ENCODE measurements around the gene ZNF407.

ZNF407 gene

DNA sequence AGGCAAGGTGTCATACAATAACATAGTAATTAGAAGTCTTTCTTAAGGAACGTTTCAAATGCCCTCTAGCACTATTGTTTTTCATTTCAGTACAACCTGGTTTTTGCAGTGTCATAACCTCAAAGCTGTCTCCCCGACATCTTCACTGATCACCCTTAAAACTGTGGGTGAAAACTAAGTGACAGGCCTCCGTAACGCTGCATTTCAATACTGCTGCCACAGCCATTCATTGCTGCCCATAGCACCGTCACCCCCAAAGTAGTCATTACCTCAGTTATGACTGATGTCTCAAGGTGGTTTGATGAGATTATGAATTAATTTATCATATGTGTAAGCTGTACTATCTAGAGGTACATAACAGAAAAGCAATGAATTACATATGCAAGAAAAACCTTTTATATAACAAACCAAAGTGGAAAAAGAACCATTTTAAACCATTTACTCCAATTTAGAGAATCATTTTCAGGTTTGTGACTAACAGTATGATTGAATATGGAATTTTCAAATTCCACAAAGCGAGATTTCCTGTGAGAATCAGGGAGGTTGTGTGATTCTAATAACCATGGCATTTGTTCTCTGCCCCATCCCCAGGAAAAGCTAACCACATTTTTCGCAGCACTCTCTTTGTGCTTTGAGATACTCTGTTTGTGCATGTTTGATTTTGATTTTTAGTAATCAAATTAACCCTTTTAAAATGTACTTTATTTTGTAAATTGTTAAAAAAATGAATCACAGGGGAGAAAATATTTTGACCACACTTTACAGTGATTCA, 348.3 kb downstream of the ZNF407 start:
- DNase-seq (ENCODE audit: low spot score): no peak
- TF ChIP-seq, protein P1, sequence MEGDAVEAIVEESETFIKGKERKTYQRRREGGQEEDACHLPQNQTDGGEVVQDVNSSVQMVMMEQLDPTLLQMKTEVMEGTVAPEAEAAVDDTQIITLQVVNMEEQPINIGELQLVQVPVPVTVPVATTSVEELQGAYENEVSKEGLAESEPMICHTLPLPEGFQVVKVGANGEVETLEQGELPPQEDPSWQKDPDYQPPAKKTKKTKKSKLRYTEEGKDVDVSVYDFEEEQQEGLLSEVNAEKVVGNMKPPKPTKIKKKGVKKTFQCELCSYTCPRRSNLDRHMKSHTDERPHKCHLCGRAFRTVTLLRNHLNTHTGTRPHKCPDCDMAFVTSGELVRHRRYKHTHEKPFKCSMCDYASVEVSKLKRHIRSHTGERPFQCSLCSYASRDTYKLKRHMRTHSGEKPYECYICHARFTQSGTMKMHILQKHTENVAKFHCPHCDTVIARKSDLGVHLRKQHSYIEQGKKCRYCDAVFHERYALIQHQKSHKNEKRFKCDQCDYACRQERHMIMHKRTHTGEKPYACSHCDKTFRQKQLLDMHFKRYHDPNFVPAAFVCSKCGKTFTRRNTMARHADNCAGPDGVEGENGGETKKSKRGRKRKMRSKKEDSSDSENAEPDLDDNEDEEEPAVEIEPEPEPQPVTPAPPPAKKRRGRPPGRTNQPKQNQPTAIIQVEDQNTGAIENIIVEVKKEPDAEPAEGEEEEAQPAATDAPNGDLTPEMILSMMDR (conservative IDR thresholded peaks at IDR 0.05; ENCODE audit: low read depth): no peak
- POLR2A ChIA-PET (ENCODE audit: low non-redundant PET): no interaction called here
- CTCF ChIA-PET: no interaction called here
- no peak overlapping the region for H3K27ac ChIP-seq

DNA sequence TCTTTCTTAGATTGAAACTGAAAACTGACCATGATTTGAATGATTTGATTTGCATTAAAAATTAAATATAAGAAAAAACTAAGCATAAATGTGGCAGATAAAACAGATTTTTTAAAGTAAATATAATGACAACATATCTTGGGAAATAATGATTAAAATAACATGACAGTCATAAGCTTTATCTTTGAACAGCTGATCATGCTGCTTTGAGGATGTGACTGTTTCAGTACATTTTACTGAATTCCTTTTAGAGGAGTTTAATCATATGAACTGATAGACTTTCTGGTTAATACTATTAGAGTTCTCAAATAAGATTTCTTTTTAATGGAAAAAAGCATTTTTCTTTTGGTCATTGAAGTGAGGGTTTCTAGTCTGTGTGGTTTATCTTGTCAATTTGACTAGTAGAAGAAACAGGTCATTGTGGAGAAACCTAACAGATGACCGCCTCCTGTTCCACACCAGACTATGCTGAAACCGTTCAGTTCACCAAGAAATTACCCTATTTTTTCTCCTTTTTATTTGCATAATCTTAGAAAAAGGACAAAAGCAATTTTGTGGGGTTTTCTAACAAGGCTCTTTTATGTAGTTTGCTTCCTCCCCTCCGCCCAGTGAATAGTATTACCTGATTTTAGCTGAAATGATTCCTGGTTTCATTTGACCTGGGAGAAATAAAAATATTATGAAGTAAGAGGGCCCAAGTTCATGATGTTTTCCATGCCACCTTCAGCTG, 349.1 kb downstream of the ZNF407 start:
- TF ChIP-seq, protein P1 (conservative IDR thresholded peaks at IDR 0.05; ENCODE audit: low read depth): no peak
- H3K27ac ChIP-seq: no peak overlapping the region
- DNase-seq (ENCODE audit: low spot score): no peak
- ChIA-PET CTCF (no interaction called here), POLR2A (ENCODE audit: low non-redundant PET) (no interaction called here)

DNA sequence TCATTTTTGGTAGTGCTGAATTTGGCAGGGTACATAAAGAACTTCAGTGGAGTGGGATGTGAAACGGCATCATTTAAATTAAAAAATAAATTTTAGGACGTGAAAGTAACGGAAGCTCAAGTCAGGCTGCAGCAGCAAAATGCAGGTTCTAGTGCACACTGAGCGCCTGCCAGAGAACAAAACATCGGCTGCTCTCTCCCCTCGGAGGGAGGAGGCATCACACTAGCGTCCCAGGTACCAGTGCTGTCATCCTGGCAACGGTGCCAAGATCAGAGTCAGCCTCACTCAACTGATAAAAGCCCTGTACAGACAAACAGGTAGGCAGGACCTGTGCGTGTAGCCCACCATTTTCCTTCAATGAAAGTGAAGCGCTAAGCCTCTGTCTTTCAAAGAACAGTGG, 349.7 kb downstream of the ZNF407 start:
- TF ChIP-seq, protein P1 (conservative IDR thresholded peaks at IDR 0.05; ENCODE audit: low read depth): no peak
- POLR2A ChIA-PET (ENCODE audit: low non-redundant PET): no interaction called here
- H3K27ac ChIP-seq: no peak overlapping the region

DNA sequence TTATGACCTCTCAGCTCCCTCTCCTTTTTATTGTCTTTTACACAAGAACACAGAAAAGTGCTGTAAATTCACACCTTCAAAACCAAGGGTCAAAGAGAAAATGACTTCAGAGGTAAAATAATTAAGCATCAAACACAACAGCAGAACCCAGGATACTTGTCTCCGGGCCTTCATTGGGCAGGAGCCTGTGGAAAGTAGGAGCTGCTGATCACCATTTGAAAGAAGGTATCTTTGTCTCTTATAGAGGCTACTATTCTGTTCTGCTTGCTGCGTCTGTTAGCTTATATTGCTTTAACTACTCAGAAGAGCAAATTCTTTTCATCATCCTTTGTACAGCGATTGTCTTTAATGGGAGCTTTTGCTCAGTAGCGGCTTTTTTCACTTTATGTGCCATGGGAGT, 350.2 kb downstream of the ZNF407 start:
- TF ChIP-seq, protein P1 (conservative IDR thresholded peaks at IDR 0.05; ENCODE audit: low read depth): no peak
- no peak for DNase-seq (ENCODE audit: low spot score)
- no peak overlapping the region for H3K27ac ChIP-seq
- CTCF ChIA-PET: no interaction called here
- POLR2A ChIA-PET (ENCODE audit: low non-redundant PET): no interaction called here

More for the DNA sequence above, 349.7 kb downstream of the ZNF407 start:
- DNase-seq (ENCODE audit: low spot score): no peak
- CTCF ChIA-PET: no interaction called here

DNA sequence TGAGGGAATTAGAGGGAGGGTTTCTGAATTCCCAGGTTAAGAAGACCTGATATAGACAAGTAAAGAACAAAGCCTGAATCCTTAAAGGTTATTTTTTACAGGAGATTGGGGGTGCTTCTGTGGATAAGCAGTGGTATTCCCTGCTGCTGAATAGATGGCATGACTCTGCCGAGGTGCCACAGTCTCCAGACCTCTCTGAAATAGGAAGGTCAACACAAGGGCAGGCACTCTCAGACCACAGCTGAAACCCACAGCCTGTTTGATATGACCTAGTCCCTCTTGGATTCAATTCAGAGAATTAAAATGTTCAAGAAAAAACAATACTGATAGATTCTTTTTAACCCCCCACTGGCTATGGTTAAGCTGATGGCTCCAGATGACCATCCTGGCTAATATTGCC, 351.9 kb downstream of the ZNF407 start:
- POLR2A ChIA-PET (ENCODE audit: low non-redundant PET): no interaction called here
- CTCF ChIA-PET: no interaction called here

DNA sequence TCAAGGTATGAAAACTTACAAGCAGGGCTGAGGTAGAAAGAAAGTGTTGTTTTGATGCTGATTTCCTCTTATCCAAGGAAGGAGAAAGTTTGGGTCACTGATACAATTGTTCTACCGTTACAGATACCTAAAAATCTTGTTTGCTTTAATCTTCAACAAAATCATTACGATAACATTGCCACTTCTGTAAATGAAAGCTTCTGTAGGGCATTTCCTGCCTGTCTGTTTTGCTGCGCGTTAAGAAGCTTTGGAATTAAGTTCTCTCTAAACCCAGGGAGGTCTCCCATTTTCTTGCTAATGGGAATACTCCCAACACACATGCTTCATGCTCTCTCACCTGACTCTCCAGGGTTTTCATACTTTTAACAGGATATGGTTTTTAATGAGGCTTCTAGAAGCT, 352.8 kb downstream of the ZNF407 start:
- H3K27ac ChIP-seq: no peak overlapping the region
- ChIA-PET CTCF (interaction anchor here (0.6 kb wide), 1 partner anchor 21 kb away, joined by 3 read pairs; no protein-coding TSS in a partner anchor), POLR2A (ENCODE audit: low non-redundant PET) (no interaction called here)
- DNase-seq (ENCODE audit: low spot score): no peak
- TF ChIP-seq, protein P1 (conservative IDR thresholded peaks at IDR 0.05; ENCODE audit: low read depth): no peak

More for the DNA sequence above, 351.9 kb downstream of the ZNF407 start:
- no peak overlapping the region for H3K27ac ChIP-seq
- no peak for DNase-seq (ENCODE audit: low spot score)
- TF ChIP-seq, protein P1 (conservative IDR thresholded peaks at IDR 0.05; ENCODE audit: low read depth): no peak
